GM12864 (cell line): ENCODE data around the gene RPUSD3.

Experiments
- DNase-seq: peaks from one replicate; pipeline ENCODE4 v3.0.0-alpha.2; 2011; ENCODE audit warnings: low read depth
- H3K4me3 ChIP-seq: 2 replicates; pipeline ENCODE4 v1.5.1; 2011; ENCODE audit warnings: mild to moderate bottlenecking, low read depth, low read length, control low read depth
- CTCF ChIP-seq: IDR thresholded peaks from 2 replicates; pipeline ENCODE4 v1.5.1; 2011; ENCODE audit warnings: low read depth, mild to moderate bottlenecking, moderate library complexity, low read length, control low read depth, inconsistent platforms; ENCODE audit errors: missing control alignments

The RPUSD3 gene

GRCh38 chr3:9841015-9841414, 2.8 kb downstream of the RPUSD3 start:
- no peak for TF ChIP-seq CTCF
- no peak overlapping the region for H3K4me3 ChIP-seq
- DNase-seq: no peak

GRCh38 chr3:9838856-9839255, 5.0 kb downstream of the RPUSD3 start:
- H3K4me3 ChIP-seq: no peak overlapping the region
- TF ChIP-seq CTCF: no peak
- no peak for DNase-seq

- H3K4me3 ChIP-seq: no peak overlapping the region
- no peak for TF ChIP-seq CTCF
- no peak for DNase-seq
Measured at GRCh38 chr3:9837701-9838582, 5.9 kb downstream of the RPUSD3 start.

DNA sequence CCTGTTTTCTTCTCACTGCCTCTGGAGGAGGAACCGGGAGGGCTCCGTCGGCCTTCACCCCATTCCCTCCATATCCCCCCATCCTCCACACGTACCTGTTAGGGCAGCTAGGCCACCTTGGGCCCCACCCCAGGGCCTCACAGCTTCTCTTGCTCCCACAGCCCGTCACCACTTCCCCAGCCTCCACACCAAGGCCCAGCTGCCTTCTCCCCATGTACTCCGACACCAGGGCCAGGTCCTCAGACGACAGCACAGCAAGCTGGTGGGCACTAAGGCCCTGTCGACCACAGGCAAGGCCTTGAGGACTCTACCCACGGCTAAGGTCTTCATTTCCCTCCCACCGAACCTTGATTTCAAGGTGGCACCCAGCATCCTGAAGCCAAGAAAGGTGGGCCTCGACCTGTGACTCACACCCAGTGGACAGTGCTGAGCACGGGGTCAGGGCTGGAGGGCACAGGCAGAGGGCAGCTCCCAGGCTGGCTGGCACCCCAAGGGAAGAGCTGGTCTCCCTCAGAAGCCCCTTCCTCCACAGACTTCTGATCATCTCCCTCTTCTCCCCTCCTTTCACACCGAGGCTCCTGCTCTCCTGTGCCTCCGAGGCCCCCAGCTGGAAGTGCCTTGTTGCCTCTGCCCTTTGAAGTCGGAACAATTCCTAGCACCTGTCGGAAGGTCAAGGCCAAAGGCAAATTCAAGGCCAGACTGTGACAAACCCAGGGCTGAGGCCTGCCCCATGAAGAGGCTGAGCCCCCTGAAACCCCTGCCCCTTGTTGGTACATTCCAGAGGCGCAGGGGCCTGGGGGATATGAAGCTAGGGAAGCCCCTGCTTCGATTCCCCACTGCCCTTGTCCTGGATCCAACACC, 9.1 kb downstream of the RPUSD3 start:
- no peak for DNase-seq
- H3K4me3 ChIP-seq: no peak overlapping the region
- no peak for TF ChIP-seq CTCF

GRCh38 chr3:9833078-9833477, 10.7 kb downstream of the RPUSD3 start:
- H3K4me3 ChIP-seq: no peak overlapping the region
- DNase-seq: no peak
- TF ChIP-seq CTCF: no peak

GRCh38 chr3:9831253-9831652, 12.6 kb downstream of the RPUSD3 start:
- no peak overlapping the region for H3K4me3 ChIP-seq
- no peak for TF ChIP-seq CTCF
- no peak for DNase-seq
